ENCODE measurements around the gene KIF5B. TPM values are rescaled to one million over a fixed set of nuclear protein-coding genes. Genes with fewer than 3 reads are reported as not detected.

Gene KIF5B
- total and polyA plus RNA-seq, 2 donors (not counting 1 experiment from before 2014, with no cell fraction given): 9.5 to 44.1 TPM

GRCh38 chr10:32060347-32060746 lies 4.1 kb upstream of the KIF5B start:
- Mint-ChIP-seq H3K4me3 (no peak overlapping the region), H3K27ac (no peak overlapping the region), H3K27me3 (no peaks in the 10 kb centered on the region), H3K4me1 (peaks cover 17% of the 10 kb centered on the region), H3K9me3 (ENCODE audit: insufficient read depth) (no peaks in the 10 kb centered on the region)
- Histone ChIP-seq H3K36me3 (replicated peaks in 1 of 2; ENCODE audit: control extremely low read depth in 1 of 2, control insufficient read depth in 1 of 2, extremely low read depth in 1 of 2, insufficient read depth in 2 of 2, low read length in 1 of 2) (no peaks in the 10 kb centered on the region), H3K79me2 (ENCODE audit: control insufficient read depth, insufficient read depth, low read length) (peaks cover 17% of the 10 kb centered on the region), H3K9ac (ENCODE audit: low read length) (no peak overlapping the region), H2AFZ (ENCODE audit: insufficient read depth, low read depth, low read length, poor library complexity, severe bottlenecking) (no peak overlapping the region), H3K4me3 (ENCODE audit: control extremely low read depth in 1 of 5, extremely low read depth in 1 of 5, insufficient read depth in 1 of 5, low read depth in 2 of 5, low read length in 4 of 5) (no peak overlapping the region), H3K27me3 (replicated peaks in 1 of 4; ENCODE audit: control extremely low read depth in 1 of 4, control insufficient read depth in 3 of 4, insufficient read depth in 4 of 4, low read length in 3 of 4) (no peaks in the 10 kb centered on the region), H3K4me2 (replicated peaks; ENCODE audit: low read depth, low read length, poor library complexity, severe bottlenecking) (no peak overlapping the region), H3K4me1 (ENCODE audit: control insufficient read depth in 2 of 2, insufficient read depth in 2 of 2, low read length in 2 of 2) (peaks cover 5 to 8% of the 10 kb centered on the region in 2 donors), H4K20me1 (ENCODE audit: control insufficient read depth, insufficient read depth, low read length, poor library complexity, severe bottlenecking) (peaks cover 3% of the 10 kb centered on the region), H3K9me3 (ENCODE audit: control extremely low read depth in 1 of 3, control insufficient read depth in 2 of 3, insufficient read depth in 1 of 3, low read length in 2 of 3) (no peaks in the 10 kb centered on the region), H3K27ac (ENCODE audit: low read length in 2 of 2) (no peak overlapping the region)
- ChIA-PET CTCF (no interaction called here), POLR2A (no interaction called here)
- 95% methylated on average over 3 of the region's 4 CpGs for WGBS (ENCODE audit: insufficient coverage)
- DNase-seq: no peak
- intact Hi-C loops (cut with micrococcal nuclease): no loop called here
- ATAC-seq (ENCODE audit: low read depth): no peak
- no peak for TF ChIP-seq CTCF (IDR thresholded peaks at IDR 0.05)
- TF ChIP-seq EZH2 (IDR thresholded peaks at IDR 0.05; ENCODE audit: borderline replicate concordance, insufficient read depth, low read depth, low read length, poor library complexity, severe bottlenecking): no peak

- no peaks in the 10 kb centered on the region for H3K9me3 Mint-ChIP-seq (ENCODE audit: insufficient read depth)
- no peak overlapping the region for H3K4me3 Mint-ChIP-seq
- no peak overlapping the region for H3K27ac Mint-ChIP-seq
- CTCF ChIA-PET: no interaction called here
- Histone ChIP-seq H3K4me1 (ENCODE audit: control insufficient read depth in 2 of 2, insufficient read depth in 2 of 2, low read length in 2 of 2) (peaks cover 12 to 13% of the 10 kb centered on the region in 2 donors), H3K27ac (ENCODE audit: low read length in 2 of 2) (no peak overlapping the region), H3K79me2 (ENCODE audit: control insufficient read depth, insufficient read depth, low read length) (peaks cover 26% of the 10 kb centered on the region), H3K27me3 (replicated peaks in 1 of 4; ENCODE audit: control extremely low read depth in 1 of 4, control insufficient read depth in 3 of 4, insufficient read depth in 4 of 4, low read length in 3 of 4) (no peaks in the 10 kb centered on the region), H4K20me1 (ENCODE audit: control insufficient read depth, insufficient read depth, low read length, poor library complexity, severe bottlenecking) (peaks cover 12% of the 10 kb centered on the region), H3K4me2 (replicated peaks; ENCODE audit: low read depth, low read length, poor library complexity, severe bottlenecking) (no peak overlapping the region), H3K9me3 (ENCODE audit: control extremely low read depth in 1 of 3, control insufficient read depth in 2 of 3, insufficient read depth in 1 of 3, low read length in 2 of 3) (no peaks in the 10 kb centered on the region), H2AFZ (ENCODE audit: insufficient read depth, low read depth, low read length, poor library complexity, severe bottlenecking) (no peak overlapping the region), H3K36me3 (replicated peaks in 1 of 2; ENCODE audit: control extremely low read depth in 1 of 2, control insufficient read depth in 1 of 2, extremely low read depth in 1 of 2, insufficient read depth in 2 of 2, low read length in 1 of 2) (no peaks in the 10 kb centered on the region), H3K4me3 (ENCODE audit: control extremely low read depth in 1 of 5, extremely low read depth in 1 of 5, insufficient read depth in 1 of 5, low read depth in 2 of 5, low read length in 4 of 5) (no peak overlapping the region), H3K9ac (ENCODE audit: low read length) (no peak overlapping the region)
- WGBS (ENCODE audit: insufficient coverage): 87% methylated on average over 3 of the region's 3 CpGs
- ATAC-seq (ENCODE audit: low read depth) (no peak), DNase-seq (no peak)
- no peak for TF ChIP-seq EZH2 (IDR thresholded peaks at IDR 0.05; ENCODE audit: borderline replicate concordance, insufficient read depth, low read depth, low read length, poor library complexity, severe bottlenecking)
- TF ChIP-seq CTCF (IDR thresholded peaks at IDR 0.05): no peak
- no peaks in the 10 kb centered on the region for H3K27me3 Mint-ChIP-seq
- H3K4me1 Mint-ChIP-seq: peaks cover 25% of the 10 kb centered on the region
- intact Hi-C loops (cut with micrococcal nuclease): loop anchor here (5.0 to 10.0 kb wide), 2 partner anchors 388 to 905 kb away; partner anchors contain the start of gene CCDC7
- POLR2A ChIA-PET: no interaction called here
These were observed 3.2 kb upstream of the KIF5B start for GRCh38 chr10:32059472-32059871.
